Kidney epithelial cell (primary cell): ENCODE data around the gene VPS72. TPM values are rescaled to one million over a fixed set of nuclear protein-coding genes. Genes with fewer than 3 reads are reported as not detected.

Source experiments
- DNase-seq: peaks from one replicate; pipeline ENCODE4 v3.0.0-alpha.2; 2010; ENCODE audit warnings: low read depth
- H3K27me3 ChIP-seq: 2 replicates; pipeline ENCODE4 v1.6.0; 2011; ENCODE audit warnings: low read length; ENCODE audit not compliant: control insufficient read depth, insufficient read depth
- H3K36me3 ChIP-seq: 2 replicates; pipeline ENCODE4 v1.5.1; 2011; ENCODE audit warnings: low read length; ENCODE audit not compliant: control insufficient read depth, insufficient read depth
- H3K4me3 ChIP-seq: 2 replicates; pipeline ENCODE4 v1.5.1; 2011; ENCODE audit warnings: low read depth, mild to moderate bottlenecking, control low read depth, low read length
- CTCF ChIP-seq: IDR thresholded peaks from 2 replicates; pipeline ENCODE4 v1.5.1; 2011; ENCODE audit warnings: mild to moderate bottlenecking, moderate library complexity, low read length, control low read depth, inconsistent platforms; ENCODE audit not compliant: insufficient read depth, poor library complexity, severe bottlenecking
- total RNA-seq: library from RNA; depleted of rRNA; stranded (reverse); fragments of >200 nt; gene quantifications from 2 replicates; pipeline ENCODE4 v1.2.3, GENCODE V29; 2015

The VPS72 gene
- total RNA-seq, 1 donor from 2014 or later, result 83.4 TPM

- no peak for TF ChIP-seq CTCF
- DNase-seq, result no peak
- Histone ChIP-seq H3K36me3 (no peaks in the 10 kb centered on the region), H3K27me3 (no peaks in the 10 kb centered on the region), H3K4me3 (no peak within 1 kb of the TSS)
These were observed 33.5 kb downstream of the VPS72 start, which contains the start of gene TNFAIP8L2 for GRCh38 chr1:151156515-151156819. TSS of gene TNFAIP8L2 (plus strand) at chr1:151156649. CDS start at chr1:151158698, 2,049 bp downstream.

- H3K27me3 ChIP-seq, result peaks cover 3% of the 10 kb centered on the region
- H3K36me3 ChIP-seq, result no peaks in the 10 kb centered on the region
- DNase-seq, result no peak
- TF ChIP-seq CTCF, result no peak
- H3K4me3 ChIP-seq, result no peak overlapping the region
These were observed 42.3 kb downstream of the VPS72 start for GRCh38 chr1:151147665-151148064.

DNA sequence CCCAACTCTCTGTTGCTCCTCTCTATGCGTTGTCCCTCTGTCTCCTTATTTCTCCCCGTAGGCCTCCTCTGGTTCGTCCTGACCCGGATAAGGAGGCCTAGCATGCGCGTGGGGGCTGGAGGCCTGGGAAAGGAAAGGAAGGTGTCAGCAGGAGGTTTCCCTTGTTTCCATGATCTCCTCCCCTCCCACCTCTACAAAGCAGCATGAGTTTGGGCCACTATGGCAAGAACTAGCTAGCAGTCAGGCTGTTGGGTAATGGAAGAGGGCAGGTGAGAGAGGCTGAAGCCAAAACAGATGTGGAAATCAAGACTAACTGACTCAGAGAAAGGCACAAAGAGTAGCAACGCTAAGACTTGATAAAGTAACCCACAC is 42.9 kb downstream of the VPS72 start:
- Histone ChIP-seq H3K4me3 (peak overlapping the region; percentile 81), H3K36me3 (no peaks in the 10 kb centered on the region), H3K27me3 (peaks cover 3% of the 10 kb centered on the region)
- no peak for TF ChIP-seq CTCF
- no peak for DNase-seq

DNA sequence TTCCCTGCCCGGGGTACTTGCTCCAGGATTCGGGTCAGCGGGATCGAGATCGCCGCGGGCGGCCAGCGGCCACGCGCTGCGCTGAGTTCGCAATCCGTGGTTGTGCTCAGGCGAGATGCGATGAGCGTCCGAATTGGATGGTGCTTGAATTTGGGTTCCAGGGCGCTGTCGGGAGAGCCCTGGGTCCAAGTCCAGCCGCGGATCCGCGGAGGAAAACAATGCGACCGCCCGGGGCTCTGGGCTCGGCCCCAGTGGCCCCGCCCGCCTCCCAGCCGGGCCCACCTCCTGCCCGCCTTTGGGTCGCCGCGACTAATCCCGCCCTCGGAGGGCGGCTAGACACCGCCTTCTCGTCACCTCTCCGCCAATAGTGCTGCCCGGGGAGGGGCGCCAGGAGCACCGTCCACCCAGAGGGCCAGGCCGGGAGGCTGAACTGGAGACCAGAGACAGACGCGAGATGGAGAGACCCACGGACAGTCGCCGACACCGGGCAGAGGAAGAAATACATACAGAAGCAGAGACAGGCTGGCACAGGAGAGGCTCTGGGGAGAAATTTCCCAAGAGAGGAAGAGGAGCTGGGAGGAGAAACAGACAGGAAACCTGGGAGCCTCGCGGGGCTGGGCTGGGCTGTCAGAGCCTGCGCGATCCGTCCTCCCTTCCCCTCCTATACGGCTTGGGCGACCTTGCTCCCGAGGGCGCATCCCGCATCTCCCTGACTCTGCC is 43.4 kb downstream of the VPS72 start, which contains the start of gene SEMA6C:
SEMA6C (minus strand) TSS at position 220 of the 720 bp plus-strand sequence. CDS start 4,010 bp downstream, outside the sequence.
- Histone ChIP-seq H3K27me3 (peaks cover 3% of the 10 kb centered on the region), H3K4me3 (peak within 1 kb of the TSS; percentile 81), H3K36me3 (no peaks in the 10 kb centered on the region)
- no peak for DNase-seq
- no peak for TF ChIP-seq CTCF

DNA sequence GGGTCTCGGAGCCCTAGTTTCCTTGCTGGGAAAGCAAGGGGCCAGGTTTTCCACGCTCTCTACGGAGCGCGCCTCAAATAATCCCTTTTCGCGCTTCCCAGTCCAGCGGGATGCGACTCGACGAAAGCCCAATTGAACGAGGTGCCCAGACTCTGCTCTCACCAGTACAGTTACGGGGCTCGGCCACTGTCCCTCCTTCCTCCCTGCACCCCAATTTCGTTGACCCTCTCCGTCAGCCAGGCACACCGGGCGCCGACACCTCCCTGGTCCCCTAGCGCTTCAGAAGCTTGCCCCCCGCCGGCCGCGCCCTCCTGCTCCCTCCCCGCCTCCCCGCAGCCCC is 44.0 kb downstream of the VPS72 start:
- DNase-seq, result no peak
- H3K4me3 ChIP-seq, result peak overlapping the region; percentile 81
- H3K27me3 ChIP-seq, result peaks cover 3% of the 10 kb centered on the region
- H3K36me3 ChIP-seq, result no peaks in the 10 kb centered on the region
- TF ChIP-seq CTCF, result no peak
